ENCODE measurements around the gene CCL4.

GRCh38 chr17:36092230-36092629 is 11.4 kb upstream of the CCL4 start:
- TF ChIP-seq CTCF (conservative IDR thresholded peaks at IDR 0.05; ENCODE audit: low read length) (no peak), EZH2phosphoT487 (IDR thresholded peaks at IDR 0.05; ENCODE audit: borderline replicate concordance, low read depth, low read length) (no peak)
